ENCODE measurements around the gene MUSTN1. TPM values are rescaled to one million over a fixed set of nuclear protein-coding genes. Genes with fewer than 3 reads are reported as not detected.

The MUSTN1 gene
- total and polyA plus RNA-seq, 4 donors: 0.65 to 189 (median 9.3) TPM

- H3K4me1 ChIP-seq (ENCODE audit: control insufficient read depth, insufficient read depth, low read length): peaks cover 3% of the 10 kb centered on the region
- WGBS (ENCODE audit: insufficient coverage): 95% methylated on average over 10 of the region's 10 CpGs
- no peak for DNase-seq (ENCODE audit: low read depth in 4 of 6, low spot score in 6 of 6)
- H3K9me3 ChIP-seq (ENCODE audit: control insufficient read depth, insufficient read depth, low read length): no peaks in the 10 kb centered on the region
- H3K4me3 ChIP-seq (ENCODE audit: low read depth, low read length): no peak overlapping the region
- peaks cover 40% of the 10 kb centered on the region for H3K36me3 ChIP-seq (ENCODE audit: control insufficient read depth, insufficient read depth, low read length)
- H3K27ac ChIP-seq (ENCODE audit: low read depth, low read length): no peak overlapping the region
- no peaks in the 10 kb centered on the region for H3K27me3 ChIP-seq (ENCODE audit: control insufficient read depth, insufficient read depth, low read length)
Measured at GRCh38 chr3:52816654-52817053, 18.2 kb downstream of the MUSTN1 start.

- no peak overlapping the region for H3K4me3 ChIP-seq (ENCODE audit: low read depth, low read length)
- no peaks in the 10 kb centered on the region for H3K9me3 ChIP-seq (ENCODE audit: control insufficient read depth, insufficient read depth, low read length)
- H3K27me3 ChIP-seq (ENCODE audit: control insufficient read depth, insufficient read depth, low read length): no peaks in the 10 kb centered on the region
- DNase-seq (ENCODE audit: low read depth in 4 of 6, low spot score in 6 of 6): no peak
- H3K27ac ChIP-seq (ENCODE audit: low read depth, low read length): no peak overlapping the region
- H3K4me1 ChIP-seq (ENCODE audit: control insufficient read depth, insufficient read depth, low read length): no peaks in the 10 kb centered on the region
- WGBS (ENCODE audit: insufficient coverage): 47% methylated on average over 2 of the region's 6 CpGs
- H3K36me3 ChIP-seq (ENCODE audit: control insufficient read depth, insufficient read depth, low read length): peaks cover 36% of the 10 kb centered on the region
Measured at GRCh38 chr3:52816199-52816598, 18.6 kb downstream of the MUSTN1 start.

GRCh38 chr3:52813810-52814209, 21.0 kb downstream of the MUSTN1 start:
- H3K27ac ChIP-seq (ENCODE audit: low read depth, low read length): no peak overlapping the region
- H3K27me3 ChIP-seq (ENCODE audit: control insufficient read depth, insufficient read depth, low read length): no peaks in the 10 kb centered on the region
- WGBS (ENCODE audit: insufficient coverage): 91% methylated on average over 8 of the region's 8 CpGs

GRCh38 chr3:52811452-52812011, 23.3 kb downstream of the MUSTN1 start:
- 91% methylated on average over 6 of the region's 7 CpGs for WGBS (ENCODE audit: insufficient coverage)
- H3K36me3 ChIP-seq (ENCODE audit: control insufficient read depth, insufficient read depth, low read length): no peaks in the 10 kb centered on the region
- no peak for DNase-seq (ENCODE audit: low read depth in 4 of 6, low spot score in 6 of 6)

More at GRCh38 chr3:52813810-52814209, 21.0 kb downstream of the MUSTN1 start:
- no peaks in the 10 kb centered on the region for H3K9me3 ChIP-seq (ENCODE audit: control insufficient read depth, insufficient read depth, low read length)
- H3K36me3 ChIP-seq (ENCODE audit: control insufficient read depth, insufficient read depth, low read length): peaks cover 14% of the 10 kb centered on the region
- DNase-seq (ENCODE audit: low read depth in 4 of 6, low spot score in 6 of 6): no peak
- no peaks in the 10 kb centered on the region for H3K4me1 ChIP-seq (ENCODE audit: control insufficient read depth, insufficient read depth, low read length)
- no peak overlapping the region for H3K4me3 ChIP-seq (ENCODE audit: low read depth, low read length)

GRCh38 chr3:52810923-52811322, 23.9 kb downstream of the MUSTN1 start:
- Histone ChIP-seq H3K27ac (ENCODE audit: low read depth, low read length) (no peak overlapping the region), H3K36me3 (ENCODE audit: control insufficient read depth, insufficient read depth, low read length) (no peaks in the 10 kb centered on the region), H3K4me3 (ENCODE audit: low read depth, low read length) (no peak overlapping the region), H3K9me3 (ENCODE audit: control insufficient read depth, insufficient read depth, low read length) (no peaks in the 10 kb centered on the region), H3K27me3 (ENCODE audit: control insufficient read depth, insufficient read depth, low read length) (no peaks in the 10 kb centered on the region), H3K4me1 (ENCODE audit: control insufficient read depth, insufficient read depth, low read length) (no peaks in the 10 kb centered on the region)
- 88% methylated on average over 11 of the region's 11 CpGs for WGBS (ENCODE audit: insufficient coverage)
- no peak for DNase-seq (ENCODE audit: low read depth in 4 of 6, low spot score in 6 of 6)

More at GRCh38 chr3:52811452-52812011, 23.3 kb downstream of the MUSTN1 start:
- no peaks in the 10 kb centered on the region for H3K9me3 ChIP-seq (ENCODE audit: control insufficient read depth, insufficient read depth, low read length)
- no peaks in the 10 kb centered on the region for H3K4me1 ChIP-seq (ENCODE audit: control insufficient read depth, insufficient read depth, low read length)
- H3K4me3 ChIP-seq (ENCODE audit: low read depth, low read length): no peak overlapping the region
- no peaks in the 10 kb centered on the region for H3K27me3 ChIP-seq (ENCODE audit: control insufficient read depth, insufficient read depth, low read length)
- H3K27ac ChIP-seq (ENCODE audit: low read depth, low read length): no peak overlapping the region

- DNase-seq (ENCODE audit: low read depth in 4 of 6, low spot score in 6 of 6): no peak
- Histone ChIP-seq H3K27me3 (ENCODE audit: control insufficient read depth, insufficient read depth, low read length) (no peaks in the 10 kb centered on the region), H3K9me3 (ENCODE audit: control insufficient read depth, insufficient read depth, low read length) (no peaks in the 10 kb centered on the region), H3K27ac (ENCODE audit: low read depth, low read length) (no peak overlapping the region), H3K4me1 (ENCODE audit: control insufficient read depth, insufficient read depth, low read length) (no peaks in the 10 kb centered on the region), H3K4me3 (ENCODE audit: low read depth, low read length) (no peak overlapping the region), H3K36me3 (ENCODE audit: control insufficient read depth, insufficient read depth, low read length) (no peaks in the 10 kb centered on the region)
- 72% methylated on average over 6 of the region's 7 CpGs for WGBS (ENCODE audit: insufficient coverage)
Measured at GRCh38 chr3:52809662-52810377, 25.0 kb downstream of the MUSTN1 start.

GRCh38 chr3:52809149-52809548, 25.7 kb downstream of the MUSTN1 start:
- Histone ChIP-seq H3K9me3 (ENCODE audit: control insufficient read depth, insufficient read depth, low read length) (no peaks in the 10 kb centered on the region), H3K36me3 (ENCODE audit: control insufficient read depth, insufficient read depth, low read length) (no peaks in the 10 kb centered on the region), H3K27ac (ENCODE audit: low read depth, low read length) (no peak overlapping the region), H3K4me3 (ENCODE audit: low read depth, low read length) (no peak overlapping the region), H3K4me1 (ENCODE audit: control insufficient read depth, insufficient read depth, low read length) (no peaks in the 10 kb centered on the region), H3K27me3 (ENCODE audit: control insufficient read depth, insufficient read depth, low read length) (no peaks in the 10 kb centered on the region)
- no peak for DNase-seq (ENCODE audit: low read depth in 4 of 6, low spot score in 6 of 6)
- 79% methylated on average over 1 of the region's 2 CpGs for WGBS (ENCODE audit: insufficient coverage)

- WGBS (ENCODE audit: insufficient coverage): 64% methylated on average over 7 of the region's 19 CpGs
- Histone ChIP-seq H3K4me1 (ENCODE audit: control insufficient read depth, insufficient read depth, low read length) (no peaks in the 10 kb centered on the region), H3K27ac (ENCODE audit: low read depth, low read length) (no peak overlapping the region), H3K9me3 (ENCODE audit: control insufficient read depth, insufficient read depth, low read length) (no peaks in the 10 kb centered on the region), H3K27me3 (ENCODE audit: control insufficient read depth, insufficient read depth, low read length) (no peaks in the 10 kb centered on the region), H3K4me3 (ENCODE audit: low read depth, low read length) (no peak overlapping the region), H3K36me3 (ENCODE audit: control insufficient read depth, insufficient read depth, low read length) (no peaks in the 10 kb centered on the region)
- DNase-seq (ENCODE audit: low read depth in 4 of 6, low spot score in 6 of 6): no peak
Measured at GRCh38 chr3:52805270-52806039, 29.4 kb downstream of the MUSTN1 start.

GRCh38 chr3:52801839-52802238, 33.0 kb downstream of the MUSTN1 start:
- no peak overlapping the region for H3K27ac ChIP-seq (ENCODE audit: low read depth, low read length)
- WGBS (ENCODE audit: insufficient coverage): 84% methylated on average over 5 of the region's 5 CpGs
- H3K4me3 ChIP-seq (ENCODE audit: low read depth, low read length): no peak overlapping the region
- no peaks in the 10 kb centered on the region for H3K27me3 ChIP-seq (ENCODE audit: control insufficient read depth, insufficient read depth, low read length)
- no peak for DNase-seq (ENCODE audit: low read depth in 4 of 6, low spot score in 6 of 6)
- no peaks in the 10 kb centered on the region for H3K9me3 ChIP-seq (ENCODE audit: control insufficient read depth, insufficient read depth, low read length)
- H3K36me3 ChIP-seq (ENCODE audit: control insufficient read depth, insufficient read depth, low read length): no peaks in the 10 kb centered on the region
- H3K4me1 ChIP-seq (ENCODE audit: control insufficient read depth, insufficient read depth, low read length): no peaks in the 10 kb centered on the region
